GM19438 (cell line): ENCODE results near the gene GSTM3.
"Not testable (repeated sequence)": the region's sequence is repeated elsewhere in the genome, so short reads cannot be mapped to it uniquely, and the experiment has no call there.

Experiments
- ATAC-seq: cut with Tn5 transposase; IDR thresholded peaks from one replicate; pipeline ENCODE4 v1.9.1; 2021; ENCODE audit warnings: low read depth; ENCODE audit not compliant: unreplicated experiment

The GSTM3 gene

DNA sequence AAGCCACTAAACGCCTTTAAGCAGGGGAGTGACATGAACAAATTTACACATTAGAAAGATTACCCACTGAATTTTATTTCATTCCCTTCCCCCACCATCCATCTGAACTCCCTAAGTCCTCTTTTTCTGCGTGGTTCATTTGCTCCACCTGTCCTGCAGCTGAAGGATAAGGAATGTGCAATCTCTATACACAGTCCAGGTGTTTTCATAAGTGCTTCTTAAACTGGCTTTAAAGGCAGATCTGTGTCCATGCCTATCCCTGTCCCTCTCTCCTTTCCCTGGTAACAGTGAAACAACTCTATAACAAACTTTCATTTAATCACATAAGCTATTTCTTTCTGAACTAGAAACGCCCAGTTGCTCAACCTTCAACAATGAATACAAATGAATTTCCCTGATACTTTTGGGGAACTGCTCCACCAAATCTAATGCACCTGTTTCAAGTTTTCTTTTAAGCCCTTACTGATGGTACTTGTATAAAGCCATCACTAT lies 8.4 kb downstream of the GSTM3 start:
- no peak for ATAC-seq

GRCh38 chr1:109730666-109731065 lies 10.2 kb downstream of the GSTM3 start:
- ATAC-seq, result no peak

- no peak for ATAC-seq
Observed at GRCh38 chr1:109728870-109729269, 12.0 kb downstream of the GSTM3 start.

DNA sequence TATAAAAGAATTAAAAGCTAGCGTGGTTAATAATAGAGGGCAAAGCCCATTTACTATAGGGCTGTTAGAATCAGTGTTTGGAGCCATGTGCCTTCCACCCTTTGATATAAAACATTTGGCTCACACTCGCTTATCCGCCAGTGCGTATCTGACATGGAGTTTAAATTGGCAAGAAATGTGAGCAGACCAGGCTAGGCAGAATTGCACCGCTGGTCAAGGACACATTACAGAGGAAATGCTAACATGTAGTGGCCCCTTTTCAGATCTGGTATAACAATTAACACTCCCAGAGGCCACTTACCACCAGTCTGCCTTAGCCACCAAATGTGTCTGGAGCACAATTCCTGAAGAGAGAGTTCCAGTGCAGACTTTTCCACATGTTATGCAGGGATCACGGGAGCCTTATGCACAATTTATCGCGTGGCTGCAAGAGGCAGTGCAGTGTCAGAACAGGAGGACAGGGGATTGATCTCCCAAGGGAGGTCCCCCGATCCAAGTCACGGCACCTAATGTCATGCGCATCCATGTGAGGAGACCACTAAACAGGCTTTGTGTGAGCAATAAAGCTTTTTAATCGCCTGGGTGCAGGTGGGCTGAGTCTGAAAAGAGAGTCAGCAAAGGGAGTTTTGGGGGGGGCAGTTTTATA lies 14.0 kb downstream of the GSTM3 start:
- no peak for ATAC-seq

GRCh38 chr1:109726007-109726406 lies 14.8 kb downstream of the GSTM3 start:
- ATAC-seq, result no peak

GRCh38 chr1:109725510-109725909 lies 15.3 kb downstream of the GSTM3 start:
- ATAC-seq, result no peak

- no peak for ATAC-seq
Observed at GRCh38 chr1:109724933-109725332, 15.9 kb downstream of the GSTM3 start.

- no peak for ATAC-seq
Observed at GRCh38 chr1:109722908-109723691, 17.7 kb downstream of the GSTM3 start.

GRCh38 chr1:109721971-109722370 lies 18.9 kb downstream of the GSTM3 start:
- no peak for ATAC-seq

- ATAC-seq, result no peak
Observed at GRCh38 chr1:109721042-109721441, 19.8 kb downstream of the GSTM3 start.

- ATAC-seq, result no peak
Observed at GRCh38 chr1:109719337-109719837, 21.5 kb downstream of the GSTM3 start.

DNA sequence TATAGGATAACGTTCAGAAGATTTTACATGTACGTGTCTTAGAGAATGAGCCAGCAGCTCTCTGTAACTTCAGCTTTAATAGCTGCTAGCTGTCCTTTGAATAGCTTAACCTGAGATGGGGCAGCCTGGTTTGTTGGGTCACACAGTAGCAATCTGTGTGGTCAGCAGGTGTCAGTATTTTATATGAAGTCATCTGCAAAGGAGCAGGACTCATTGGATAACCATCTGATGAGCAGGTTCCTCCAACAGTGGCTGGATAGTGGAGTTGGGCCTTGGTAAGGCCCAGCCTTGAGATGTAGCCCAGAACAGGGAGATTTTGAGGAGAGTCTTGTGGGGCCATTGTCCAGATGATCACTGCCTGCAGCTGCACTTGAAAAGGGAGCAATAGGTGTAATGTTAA lies 22.3 kb downstream of the GSTM3 start:
- ATAC-seq, result no peak

DNA sequence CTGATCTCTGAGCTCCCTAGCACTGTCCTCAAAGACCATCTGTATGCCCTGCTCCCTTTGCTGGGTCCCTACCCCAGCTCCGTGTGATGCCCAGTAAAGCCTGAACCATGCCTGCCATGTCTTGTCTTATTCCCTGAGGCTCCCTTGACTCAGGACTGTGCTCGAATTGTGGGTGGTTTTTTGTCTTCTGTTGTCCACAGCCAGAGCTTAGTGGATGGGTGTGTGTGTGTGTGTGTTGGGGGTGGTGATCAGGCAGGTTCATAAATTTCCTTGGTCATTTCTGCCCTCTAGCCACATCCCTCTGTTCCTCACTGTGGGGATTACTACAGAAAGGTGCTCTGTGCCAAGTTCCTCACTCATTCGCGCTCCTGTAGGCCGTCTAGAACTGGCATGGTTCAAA lies 23.1 kb downstream of the GSTM3 start:
- no peak for ATAC-seq

DNA sequence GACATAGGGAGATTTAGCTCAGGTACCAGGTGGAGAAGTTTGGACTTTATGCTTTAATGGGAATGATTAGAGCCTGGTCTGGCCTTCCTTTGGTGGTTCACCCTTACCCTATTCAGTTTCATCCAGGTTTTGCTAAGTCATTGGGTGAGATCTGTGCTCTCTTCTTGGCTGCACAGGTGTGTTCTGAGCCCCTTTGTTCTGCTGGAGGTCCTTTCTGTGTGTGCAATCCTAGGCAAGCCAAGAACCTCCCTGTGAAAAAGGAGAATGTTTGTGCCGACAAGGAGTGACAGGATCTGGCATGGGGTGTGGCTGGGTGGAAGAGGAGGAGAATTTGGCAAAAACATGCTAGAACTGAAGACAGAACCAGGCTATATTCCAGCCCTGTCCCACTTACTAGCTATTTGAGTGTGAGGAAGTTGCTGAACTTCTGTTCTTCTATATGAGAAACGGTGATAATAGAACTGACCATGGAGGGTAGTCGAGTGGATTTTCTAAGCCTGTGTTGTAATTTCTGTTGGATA lies 24.2 kb downstream of the GSTM3 start:
- ATAC-seq, result no peak

GRCh38 chr1:109716121-109716520 lies 24.7 kb downstream of the GSTM3 start:
- ATAC-seq, result no peak

DNA sequence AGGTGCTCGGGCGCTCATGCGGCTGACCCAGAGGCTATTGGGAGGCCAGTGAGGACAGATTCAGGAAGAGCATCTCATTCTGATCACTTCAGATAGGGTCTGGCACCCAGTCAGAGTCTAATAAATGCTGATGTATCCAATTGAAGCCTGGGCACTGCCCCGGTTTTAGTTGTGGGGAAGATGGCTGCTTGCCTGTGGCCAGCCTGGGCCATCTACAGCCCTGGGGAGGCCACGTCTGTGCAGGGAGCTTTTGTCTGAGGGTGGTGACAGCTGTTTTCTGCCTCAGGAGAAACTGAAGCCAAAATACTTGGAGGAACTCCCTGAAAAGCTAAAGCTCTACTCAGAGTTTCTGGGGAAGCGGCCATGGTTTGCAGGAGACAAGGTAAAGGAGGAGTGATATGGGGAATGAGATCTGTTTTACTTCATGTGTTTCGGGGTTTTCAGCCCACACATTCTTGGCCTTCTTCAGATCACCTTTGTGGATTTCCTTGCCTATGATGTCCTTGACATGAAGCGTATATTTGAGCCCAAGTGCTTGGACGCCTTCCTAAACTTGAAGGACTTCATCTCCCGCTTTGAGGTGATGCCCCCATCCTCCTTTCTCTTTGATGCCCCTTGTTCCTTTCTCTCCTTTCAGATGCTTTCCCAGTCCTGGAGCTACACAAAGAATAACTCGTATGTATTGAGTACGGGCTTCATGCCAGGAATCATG lies 26.0 kb downstream of the GSTM3 start:
- ATAC-seq, result no peak

DNA sequence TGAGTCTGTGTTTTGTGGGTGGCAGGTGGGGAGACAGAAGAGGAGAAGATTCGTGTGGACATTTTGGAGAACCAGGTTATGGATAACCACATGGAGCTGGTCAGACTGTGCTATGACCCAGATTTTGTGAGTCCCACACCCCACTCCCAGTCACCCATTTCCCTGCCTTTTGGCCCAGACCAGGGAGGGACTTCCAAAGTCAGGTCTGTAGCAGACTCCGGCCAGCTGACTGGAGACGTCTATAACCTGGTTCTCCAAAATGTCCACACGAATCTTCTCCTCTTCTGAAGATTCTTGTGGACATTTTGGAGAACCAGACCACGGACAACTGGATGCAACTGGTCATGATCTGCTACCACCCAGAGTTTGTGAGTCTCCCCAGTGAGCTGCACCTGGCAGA lies 27.2 kb downstream of the GSTM3 start:
- ATAC-seq, result no peak

- ATAC-seq, result no peak
Observed at GRCh38 chr1:109712321-109712864, 28.4 kb downstream of the GSTM3 start.

DNA sequence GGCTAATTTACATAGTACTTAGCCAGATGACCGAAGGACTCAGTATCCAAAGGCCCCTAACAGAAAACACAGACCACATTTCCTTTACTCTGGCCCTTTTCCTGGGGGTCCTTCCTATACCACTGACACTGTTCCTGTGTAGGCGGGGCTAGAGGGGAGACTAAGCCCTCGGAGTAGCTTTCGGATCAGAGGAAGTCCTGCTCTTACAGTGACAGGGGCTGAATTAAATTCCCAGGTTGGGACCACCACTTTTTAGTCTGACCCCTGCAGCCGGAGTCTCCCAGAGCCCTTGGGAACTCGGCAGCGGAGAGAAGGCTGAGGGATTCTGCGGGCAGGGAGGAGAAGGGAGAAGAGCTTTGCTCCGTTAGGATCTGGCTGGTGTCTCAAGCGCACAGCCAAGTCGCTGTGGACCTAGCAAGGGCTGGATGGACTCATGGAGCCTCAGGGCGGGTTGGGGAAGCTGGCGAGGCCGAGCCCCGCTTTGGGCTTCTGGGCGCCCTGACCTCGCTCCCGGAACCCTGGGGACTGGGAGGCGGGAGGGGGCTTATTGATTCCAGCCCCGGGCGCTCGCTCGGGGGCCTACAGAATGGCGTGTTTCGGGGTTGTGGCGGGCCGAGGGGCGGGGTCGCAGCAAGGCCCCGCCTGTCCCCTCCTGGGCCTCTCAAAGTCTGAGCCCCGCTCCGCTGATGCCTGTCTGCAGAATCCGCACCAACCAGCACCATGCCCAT lies 29.1 kb downstream of the GSTM3 start, which contains the start of gene GSTM5:
GSTM5 (plus strand) TSS at position 659 of the 728 bp plus-strand sequence; CDS start at position 721, 62 bp downstream.
- ATAC-seq, result not testable (repeated sequence)

DNA sequence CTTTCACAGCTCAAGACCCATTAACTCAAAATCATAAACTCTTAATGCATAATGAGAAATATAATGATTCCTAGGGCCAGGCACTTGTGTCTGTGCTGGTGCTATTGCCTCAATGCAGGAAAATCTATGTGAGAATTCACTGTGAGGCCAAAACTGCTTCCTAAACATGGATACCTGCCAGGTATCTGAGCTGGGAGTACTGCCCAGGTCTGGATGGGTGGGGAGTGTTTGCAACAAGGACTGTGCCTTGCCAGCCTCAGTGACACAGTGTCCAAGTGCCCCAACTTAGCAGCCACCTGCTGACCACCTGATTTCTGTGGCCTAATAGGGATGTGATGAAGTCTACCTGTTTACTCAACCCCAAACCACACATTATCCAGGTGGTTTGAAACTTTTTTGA lies 31.0 kb downstream of the GSTM3 start:
- not testable (repeated sequence) for ATAC-seq
